Duodenal mucosa (tissue), 2 donors: Measurements from ENCODE around the gene BASP1.

Experiments
- H3K27ac ChIP-seq: one replicate; pipeline ENCODE4 v1.7.0; 2013; ENCODE audit warnings: low read depth, low read length
- H3K27me3 ChIP-seq, 2 donors: one replicate each; pipeline ENCODE4 v1.7.0; 2013; ENCODE audit warnings: low read length in 2 of 2, control low read depth in 1 of 2; ENCODE audit not compliant: insufficient read depth in 2 of 2, control insufficient read depth in 1 of 2
- H3K36me3 ChIP-seq, 2 donors: one replicate each; pipeline ENCODE4 v1.7.0; 2013; ENCODE audit warnings: low read length in 2 of 2, control low read depth in 1 of 2; ENCODE audit not compliant: insufficient read depth in 2 of 2, control insufficient read depth in 1 of 2
- H3K4me1 ChIP-seq, 2 donors: one replicate each; pipeline ENCODE4 v1.7.0; 2013; ENCODE audit warnings: low read length in 2 of 2, control low read depth in 1 of 2; ENCODE audit not compliant: insufficient read depth in 2 of 2, control insufficient read depth in 1 of 2
- H3K4me3 ChIP-seq, 2 donors: one replicate each; pipeline ENCODE4 v1.7.0; 2013; ENCODE audit warnings: low read length in 2 of 2, low read depth in 1 of 2
- H3K9ac ChIP-seq, 2 donors: one replicate each; pipeline ENCODE4 v1.7.0; 2013; ENCODE audit warnings: low read length in 2 of 2, low read depth in 1 of 2
- H3K9me3 ChIP-seq, 2 donors: one replicate each; pipeline ENCODE4 v1.7.0; 2013; ENCODE audit warnings: low read length in 2 of 2, control low read depth in 1 of 2; ENCODE audit not compliant: control insufficient read depth in 1 of 2

BASP1 gene

DNA sequence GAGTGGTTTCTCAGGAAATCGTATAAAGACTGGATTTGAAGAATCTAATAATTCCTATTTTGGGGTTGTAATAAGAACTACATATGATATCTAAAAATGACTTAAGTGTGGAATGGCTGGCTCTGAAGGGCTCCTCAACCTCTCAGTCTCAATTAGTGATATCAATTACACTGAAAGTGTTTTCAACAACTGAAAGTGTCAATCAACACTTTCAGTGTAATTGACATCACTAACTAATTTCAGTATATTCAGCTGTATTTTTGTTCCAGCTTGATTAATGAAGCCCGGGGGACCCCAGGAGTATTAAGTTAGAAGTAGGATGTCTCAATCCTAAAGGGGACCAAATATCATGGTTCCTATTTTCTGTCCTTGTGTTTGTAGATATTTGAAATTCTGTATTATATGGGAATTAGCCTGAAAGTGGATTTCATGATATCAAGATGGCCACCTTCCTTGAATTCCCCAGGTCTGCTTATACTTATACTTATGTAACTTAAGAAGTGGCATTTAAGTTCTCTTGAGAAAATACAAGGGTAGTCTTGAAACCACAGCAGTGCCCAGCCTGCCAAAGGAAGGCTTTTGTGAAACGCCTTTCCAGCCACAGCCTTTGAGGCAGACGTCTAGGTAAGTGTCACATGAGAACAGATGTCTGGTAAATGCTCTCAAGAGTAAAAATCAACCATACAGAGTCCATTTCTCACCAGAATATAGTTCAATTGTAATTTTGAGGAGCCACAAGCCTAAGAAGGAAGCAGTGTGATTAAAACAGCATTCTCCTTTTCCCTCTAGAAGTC lies 4.6 kb downstream of the BASP1 start:
- no peak overlapping the region for H3K9ac ChIP-seq
- H3K4me1 ChIP-seq, result peaks cover 4 to 6% of the 10 kb centered on the region in 2 donors
- peaks cover 6 to 8% of the 10 kb centered on the region in 2 donors for H3K27me3 ChIP-seq
- no peaks in the 10 kb centered on the region for H3K9me3 ChIP-seq
- H3K4me3 ChIP-seq, result no peak overlapping the region
- H3K27ac ChIP-seq, result no peak overlapping the region
- no peaks in the 10 kb centered on the region for H3K36me3 ChIP-seq

GRCh38 chr5:17222664-17223063 lies 5.2 kb downstream of the BASP1 start:
- H3K4me3 ChIP-seq, result no peak overlapping the region

DNA sequence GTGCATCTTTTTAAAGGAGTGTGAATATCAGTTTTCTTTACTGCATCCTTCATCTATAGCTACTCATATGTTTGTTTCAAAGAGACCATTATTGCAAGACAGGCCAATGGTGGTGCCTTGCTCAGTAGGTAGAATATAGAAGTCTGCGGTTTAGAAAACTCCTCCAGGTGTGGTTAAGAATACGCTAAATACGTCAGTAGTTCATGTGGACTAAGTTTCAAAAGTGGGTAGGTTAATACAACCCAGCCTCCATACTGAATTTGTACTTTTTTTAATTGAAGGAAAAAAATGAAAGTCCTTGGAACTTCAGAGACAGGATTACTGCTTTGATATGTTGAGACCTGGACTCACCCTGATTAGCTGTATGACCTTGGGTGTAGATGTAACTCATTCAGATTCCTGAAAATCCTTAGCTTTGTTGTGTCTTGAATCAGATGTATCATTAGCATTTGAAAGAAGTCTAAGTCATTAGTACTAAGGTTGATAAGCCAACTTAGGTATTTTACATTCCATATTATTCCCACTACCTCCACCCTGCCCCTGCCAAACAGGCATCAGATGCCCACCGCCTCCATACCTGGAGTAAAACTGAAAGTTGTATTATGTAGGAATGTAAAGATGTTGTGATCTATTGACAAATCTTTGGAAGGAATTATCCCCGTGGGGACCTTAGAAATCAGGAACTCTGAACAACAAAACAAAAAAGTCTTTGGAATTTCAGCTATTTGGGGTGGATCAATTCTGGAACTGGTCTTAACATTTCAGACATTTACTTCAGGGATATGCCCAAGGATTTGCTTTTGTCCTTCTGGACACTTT lies 6.1 kb downstream of the BASP1 start:
- no peak overlapping the region for H3K27ac ChIP-seq
- H3K4me3 ChIP-seq, result no peak overlapping the region
- peaks cover 6 to 7% of the 10 kb centered on the region in 2 donors for H3K27me3 ChIP-seq
- no peaks in the 10 kb centered on the region for H3K9me3 ChIP-seq
- peaks cover 2 to 8% of the 10 kb centered on the region in 2 donors for H3K4me1 ChIP-seq
- no peaks in the 10 kb centered on the region for H3K36me3 ChIP-seq
- no peak overlapping the region for H3K9ac ChIP-seq

More at GRCh38 chr5:17222664-17223063, 5.2 kb downstream of the BASP1 start:
- H3K9me3 ChIP-seq, result no peaks in the 10 kb centered on the region
- peaks cover 4 to 6% of the 10 kb centered on the region in 2 donors for H3K4me1 ChIP-seq
- H3K27ac ChIP-seq, result no peak overlapping the region
- H3K36me3 ChIP-seq, result no peaks in the 10 kb centered on the region
- H3K27me3 ChIP-seq, result peaks cover 6 to 8% of the 10 kb centered on the region in 2 donors
- H3K9ac ChIP-seq, result no peak overlapping the region

- no peak overlapping the region for H3K27ac ChIP-seq
- no peaks in the 10 kb centered on the region for H3K9me3 ChIP-seq
- H3K4me1 ChIP-seq, result peaks cover 3 to 4% of the 10 kb centered on the region in 2 donors
- H3K4me3 ChIP-seq, result no peak overlapping the region
- no peak overlapping the region for H3K9ac ChIP-seq
- H3K27me3 ChIP-seq, result no peaks in the 10 kb centered on the region
- no peaks in the 10 kb centered on the region for H3K36me3 ChIP-seq
These were observed 7.6 kb downstream of the BASP1 start for GRCh38 chr5:17224858-17225511.

DNA sequence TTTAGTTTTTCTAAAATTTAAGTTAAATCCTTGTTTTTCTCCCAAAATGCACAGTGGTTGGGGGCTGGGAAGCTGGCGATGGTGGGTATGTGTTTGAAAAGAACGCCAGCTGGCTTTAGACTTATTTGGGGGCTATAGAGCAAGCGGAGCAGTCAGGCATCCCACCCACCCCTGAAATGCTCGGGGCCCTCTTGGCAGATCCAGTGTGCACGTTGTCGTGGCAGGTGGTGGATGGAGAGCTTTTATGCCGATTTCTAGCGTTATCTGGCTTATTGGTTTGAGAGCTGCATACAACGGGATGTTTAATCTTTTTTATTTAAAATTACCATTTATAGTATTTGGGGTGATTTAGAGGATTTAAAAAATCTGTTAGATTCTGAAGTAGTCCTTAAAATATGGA lies 8.1 kb downstream of the BASP1 start:
- Histone ChIP-seq H3K9ac (no peak overlapping the region), H3K27ac (no peak overlapping the region), H3K27me3 (no peaks in the 10 kb centered on the region), H3K4me3 (no peak overlapping the region), H3K36me3 (no peaks in the 10 kb centered on the region), H3K4me1 (peaks cover 3 to 4% of the 10 kb centered on the region in 2 donors), H3K9me3 (no peaks in the 10 kb centered on the region)

DNA sequence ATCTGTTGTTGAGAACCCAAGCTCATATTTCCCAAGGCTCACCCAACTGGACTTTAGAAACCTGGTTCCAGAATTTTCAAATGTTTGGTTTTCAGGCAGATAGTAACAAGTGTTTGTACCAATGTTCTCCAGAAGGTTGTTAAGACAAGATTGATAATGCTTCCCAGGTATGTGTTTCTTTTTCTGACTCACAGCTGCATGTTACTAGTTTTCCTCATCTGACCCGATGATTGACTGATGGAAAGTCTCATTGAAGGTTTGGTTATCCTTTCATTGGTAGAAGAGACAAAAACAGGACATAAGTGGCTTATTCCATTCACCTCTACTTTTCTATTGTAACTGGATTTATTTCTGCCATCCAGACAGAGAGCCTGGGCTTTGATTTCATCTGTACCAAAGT lies 10.4 kb downstream of the BASP1 start:
- Histone ChIP-seq H3K27ac (no peak overlapping the region), H3K4me3 (no peak overlapping the region), H3K27me3 (no peaks in the 10 kb centered on the region), H3K4me1 (peaks cover 3 to 4% of the 10 kb centered on the region in 2 donors), H3K9ac (no peak overlapping the region), H3K36me3 (no peaks in the 10 kb centered on the region), H3K9me3 (no peaks in the 10 kb centered on the region)

DNA sequence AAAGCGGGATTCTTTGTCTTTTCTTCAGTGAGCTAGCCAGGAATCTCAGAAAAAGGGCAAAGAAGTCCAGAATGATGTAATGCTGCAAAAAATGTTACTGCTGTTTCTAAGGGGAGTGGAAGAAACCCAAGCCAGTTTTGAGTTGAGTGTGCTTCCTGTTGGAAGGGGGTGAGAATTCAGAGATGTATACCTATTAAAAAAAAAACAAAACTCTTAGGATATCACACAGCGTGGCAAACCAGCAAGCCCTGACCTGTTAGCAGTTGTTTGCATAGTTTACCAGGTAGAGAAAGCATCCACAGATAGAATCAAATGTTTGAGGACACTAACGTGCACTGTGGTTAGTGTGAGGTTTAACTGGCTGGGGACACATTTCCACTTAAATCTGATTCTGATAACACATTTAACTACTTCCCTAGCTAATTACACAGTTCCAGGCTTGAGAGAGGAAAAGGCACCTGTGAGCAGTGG lies 11.4 kb downstream of the BASP1 start:
- H3K27me3 ChIP-seq, result no peaks in the 10 kb centered on the region
- no peak overlapping the region for H3K4me3 ChIP-seq
- H3K36me3 ChIP-seq, result no peaks in the 10 kb centered on the region
- H3K9me3 ChIP-seq, result no peaks in the 10 kb centered on the region
- peaks cover 3 to 4% of the 10 kb centered on the region in 2 donors for H3K4me1 ChIP-seq
- H3K9ac ChIP-seq, result no peak overlapping the region
- no peak overlapping the region for H3K27ac ChIP-seq

DNA sequence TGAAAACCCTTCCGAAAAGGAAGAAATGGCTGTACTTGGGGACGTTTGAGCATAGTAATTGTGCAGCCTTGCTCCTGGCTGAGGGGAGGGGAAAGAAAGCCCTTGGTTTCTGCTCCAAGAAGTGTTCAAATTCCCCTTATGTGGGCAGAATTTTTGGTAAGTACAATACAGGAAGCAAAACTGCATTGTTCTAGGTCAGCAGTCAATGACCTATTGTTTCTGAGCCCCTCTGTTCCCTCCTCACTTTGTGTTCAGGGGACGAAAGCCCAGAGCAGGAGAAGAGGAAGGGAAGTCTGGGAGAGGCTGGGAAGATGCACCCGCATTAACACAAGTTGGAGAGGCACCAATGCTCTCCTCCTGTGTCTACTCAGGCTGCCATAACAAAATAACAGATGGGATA lies 11.9 kb downstream of the BASP1 start:
- Histone ChIP-seq H3K27ac (no peak overlapping the region), H3K4me3 (no peak overlapping the region), H3K9me3 (no peaks in the 10 kb centered on the region), H3K9ac (no peak overlapping the region), H3K27me3 (no peaks in the 10 kb centered on the region), H3K36me3 (no peaks in the 10 kb centered on the region), H3K4me1 (peaks cover 3 to 4% of the 10 kb centered on the region in 2 donors)

DNA sequence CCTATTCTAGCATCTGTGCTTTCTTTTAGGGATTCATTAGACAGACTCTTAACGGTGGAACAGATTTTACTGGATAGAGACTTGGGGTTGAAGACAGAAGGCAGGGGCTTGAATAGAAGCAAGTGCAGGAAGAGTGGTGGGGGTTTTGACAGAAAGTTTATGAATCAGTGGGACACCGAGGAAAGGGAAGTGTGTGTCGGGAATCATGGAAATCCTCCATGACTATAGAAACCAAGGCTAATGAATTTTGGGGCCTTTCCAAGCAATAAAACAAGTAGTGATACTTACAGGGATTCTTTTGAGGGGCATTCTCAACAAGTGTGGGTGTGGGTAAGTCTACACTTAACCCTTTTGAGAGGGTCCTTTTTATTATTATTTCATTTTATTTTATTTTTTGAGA lies 12.8 kb downstream of the BASP1 start:
- Histone ChIP-seq H3K4me3 (no peak overlapping the region), H3K27me3 (no peaks in the 10 kb centered on the region), H3K4me1 (peaks cover 3 to 4% of the 10 kb centered on the region in 2 donors), H3K27ac (no peak overlapping the region), H3K9ac (no peak overlapping the region), H3K9me3 (no peaks in the 10 kb centered on the region), H3K36me3 (no peaks in the 10 kb centered on the region)
